GM21529 (cell line): ENCODE data around the gene CFAP97D1.
A peak's percentile ranks its signal among the peaks of the same experiment; 100 is the strongest.

Source experiments
- ATAC-seq: cut with Tn5 transposase; IDR thresholded peaks from one replicate; pipeline ENCODE4 v1.9.1; 2021; ENCODE audit not compliant: unreplicated experiment

CFAP97D1 gene

GRCh38 chr17:43767713-43768059, 12.5 kb upstream of the CFAP97D1 start:
- ATAC-seq = no peak

DNA sequence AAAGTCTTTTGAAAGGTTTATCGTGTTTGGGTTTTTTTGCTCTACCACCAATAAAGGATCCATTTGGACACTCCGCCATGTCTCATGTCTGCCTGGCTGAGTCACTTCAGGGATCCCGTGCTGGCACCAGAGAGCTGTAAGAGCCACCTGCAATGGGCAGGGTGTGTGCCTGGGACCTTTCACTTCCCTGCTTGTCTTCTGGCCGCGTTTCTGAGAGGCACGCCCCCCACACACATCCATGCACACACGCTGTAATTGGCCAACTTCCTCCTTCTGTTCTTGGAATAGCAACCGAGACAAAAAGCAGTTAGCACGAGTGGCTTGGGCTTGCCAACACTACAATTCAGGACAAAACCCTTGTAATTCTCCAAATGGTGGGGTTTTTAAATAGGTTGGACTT, 11.9 kb upstream of the CFAP97D1 start:
- no peak for ATAC-seq

DNA sequence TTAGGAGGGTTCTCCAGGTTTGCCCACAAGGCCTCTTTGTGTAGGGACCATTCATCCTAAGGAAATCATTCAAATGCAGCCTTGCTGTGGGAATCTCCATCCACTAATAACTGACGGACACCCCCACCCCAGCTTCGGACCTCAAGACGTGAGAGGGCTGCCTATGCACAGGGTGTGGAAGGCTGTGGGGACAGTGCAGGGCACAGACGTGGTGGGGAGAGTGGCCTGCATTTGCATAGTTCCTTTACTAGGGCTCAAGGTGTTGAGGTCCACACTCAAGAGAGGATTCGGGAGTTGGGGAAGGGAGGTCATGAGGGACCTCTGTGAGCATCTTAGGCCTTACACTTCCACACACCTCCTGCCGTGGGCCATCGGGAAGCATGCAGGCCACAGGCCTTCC, 11.3 kb upstream of the CFAP97D1 start:
- no peak for ATAC-seq

DNA sequence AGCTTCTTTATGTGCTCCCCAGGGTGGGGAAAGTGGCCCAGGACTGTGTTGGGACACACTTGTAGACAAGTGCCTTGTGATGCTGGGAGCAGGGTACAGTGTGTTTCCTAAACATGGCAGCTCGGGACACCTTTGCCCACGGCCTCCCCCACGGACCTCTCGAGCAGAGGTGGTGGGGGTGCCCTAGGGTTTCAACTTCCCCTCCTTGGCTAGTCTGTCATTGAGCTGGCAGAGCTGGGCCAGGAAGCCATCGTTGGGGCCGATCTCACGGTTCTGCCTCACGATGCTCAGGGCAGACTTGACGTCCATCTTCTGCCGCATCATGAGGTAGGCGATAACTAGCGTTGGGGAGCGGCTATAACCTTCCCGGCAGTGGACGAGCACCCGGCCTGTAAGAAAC, 10.8 kb upstream of the CFAP97D1 start:
- no peak for ATAC-seq

DNA sequence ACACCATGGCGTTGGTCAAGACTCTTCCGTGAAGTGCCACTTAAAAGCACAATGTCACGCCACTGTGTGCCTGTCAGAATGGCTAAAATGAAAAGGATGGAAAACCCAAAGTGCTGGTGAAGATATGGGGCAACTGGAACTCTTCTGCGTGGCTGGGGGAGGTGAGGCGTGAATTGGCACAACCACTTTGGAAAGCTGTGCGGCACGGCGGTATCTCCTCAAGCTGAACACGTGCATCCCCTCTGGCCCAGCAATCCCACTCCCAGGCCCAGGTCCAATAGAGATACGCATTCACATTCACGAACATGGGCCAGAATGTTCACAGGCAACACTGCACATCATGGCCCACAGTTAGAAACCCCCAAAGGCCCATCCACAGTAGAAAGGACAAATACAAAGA, 10.4 kb upstream of the CFAP97D1 start:
- no peak for ATAC-seq

- no peak for ATAC-seq
Measured at GRCh38 chr17:43770957-43771356, 9.3 kb upstream of the CFAP97D1 start.

DNA sequence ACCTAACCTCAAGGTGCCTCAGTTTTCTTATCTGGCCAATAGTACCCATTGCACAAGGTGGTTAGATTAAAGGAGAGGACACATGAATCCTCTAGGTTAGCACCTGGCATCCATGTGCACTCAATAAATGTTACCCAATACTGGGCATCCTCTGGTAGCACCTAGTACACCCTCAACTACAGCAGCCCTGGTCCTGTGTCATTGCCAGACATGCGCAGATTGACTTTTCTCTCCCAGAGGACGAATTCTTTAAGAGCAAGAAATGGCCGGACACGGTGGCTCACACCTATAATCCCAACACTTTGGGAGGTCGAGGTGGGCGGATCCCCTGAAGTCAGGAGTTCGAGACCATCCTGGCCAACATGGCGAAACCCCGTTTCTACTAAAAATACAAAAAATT, 8.8 kb upstream of the CFAP97D1 start:
- no peak for ATAC-seq

DNA sequence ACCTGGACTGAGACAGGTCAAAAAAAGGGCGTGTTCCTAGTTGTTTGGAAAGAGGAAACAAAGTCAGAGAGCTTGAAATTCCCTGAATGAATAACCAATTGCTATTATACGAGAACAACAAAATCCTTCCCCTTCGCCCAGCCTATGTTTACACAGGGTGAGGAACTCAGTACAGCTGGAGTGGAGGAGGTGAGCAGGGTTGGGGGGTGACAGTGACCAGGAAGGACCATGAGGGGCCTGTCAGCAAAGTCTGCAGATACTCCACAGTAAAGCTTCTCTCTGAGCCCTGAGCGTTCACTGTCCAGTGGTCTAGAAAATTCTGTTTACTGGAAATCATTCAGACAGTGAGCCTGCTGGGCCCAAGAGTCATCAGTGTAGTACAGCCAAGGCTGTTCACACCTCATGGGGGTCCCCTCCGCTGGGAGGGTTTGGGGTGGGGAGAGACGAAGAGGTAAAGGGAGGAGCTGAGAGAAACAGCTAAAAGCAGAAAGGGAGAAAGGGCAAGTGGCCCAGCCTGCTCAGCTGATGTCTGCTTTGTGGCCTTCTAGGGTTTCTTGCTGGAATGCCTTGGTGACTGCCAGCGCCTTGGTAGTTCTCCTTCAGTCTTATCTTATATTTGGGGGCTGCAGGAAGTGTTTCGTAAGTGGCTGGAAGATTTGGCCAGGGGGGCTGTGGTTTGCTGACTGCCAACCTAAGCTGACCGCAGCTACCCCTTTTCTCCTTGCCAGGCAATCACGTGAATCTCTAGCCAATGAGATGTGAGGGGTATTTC, 7.2 kb upstream of the CFAP97D1 start:
- no peak for ATAC-seq

GRCh38 chr17:43774304-43775250, 5.7 kb upstream of the CFAP97D1 start:
- ATAC-seq = no peak

GRCh38 chr17:43778337-43779144, 1.7 kb upstream of the CFAP97D1 start, which contains the start of gene DUSP3:
TSS of gene DUSP3 (minus strand) at chr17:43778977. CDS start at chr17:43778924, 53 bp downstream.
- ATAC-seq = peak; percentile 81

DNA sequence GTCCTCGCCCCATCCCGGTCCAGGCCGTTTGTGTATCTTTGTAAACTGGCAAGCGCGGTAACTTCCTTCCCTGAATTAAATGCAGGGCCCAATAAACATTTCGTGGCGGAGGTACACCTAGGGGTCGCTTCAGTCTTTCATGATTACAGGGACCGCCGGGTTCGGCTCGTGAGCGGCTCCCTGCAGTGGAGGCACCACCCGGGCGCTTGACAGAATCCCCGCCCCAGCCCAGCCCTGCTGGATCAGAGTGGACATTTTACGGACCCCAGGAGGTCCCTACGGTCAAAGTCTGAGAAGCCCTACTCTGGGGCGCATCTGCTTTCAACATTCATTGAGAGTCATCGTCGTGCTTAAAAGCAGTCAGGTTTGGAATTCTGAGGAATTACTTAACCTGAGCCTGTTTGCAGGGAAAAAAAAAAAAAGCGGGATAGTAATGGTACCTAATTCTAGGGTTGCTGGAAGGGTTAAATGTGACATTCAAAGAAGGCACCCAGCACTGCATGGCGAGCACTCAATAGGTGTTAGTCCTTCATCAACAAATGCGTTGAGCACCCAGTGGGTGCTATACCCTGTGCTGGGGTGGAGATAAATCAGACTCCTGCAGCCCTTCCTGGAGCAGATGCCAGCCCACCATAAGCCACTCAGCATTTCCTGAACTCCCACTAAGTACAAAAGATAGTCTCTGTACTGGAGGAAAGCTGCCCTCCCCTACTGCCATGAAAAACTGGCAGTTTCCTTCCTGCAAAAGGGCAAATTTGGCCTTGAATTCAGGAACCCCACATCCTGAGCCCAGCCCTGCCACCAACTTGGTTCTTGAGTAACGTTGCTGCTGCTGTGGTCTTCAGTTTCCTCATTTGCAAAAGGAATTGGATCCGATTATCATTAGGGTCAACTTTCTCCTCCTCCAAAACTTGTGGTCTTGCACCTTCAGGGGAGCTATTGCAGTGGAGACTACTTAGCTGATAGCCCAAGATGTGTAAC, 800 bp upstream of the CFAP97D1 start:
- no peak for ATAC-seq

- no peak for ATAC-seq
Measured at GRCh38 chr17:43782913-43783680, 2.9 kb downstream of the CFAP97D1 start.

DNA sequence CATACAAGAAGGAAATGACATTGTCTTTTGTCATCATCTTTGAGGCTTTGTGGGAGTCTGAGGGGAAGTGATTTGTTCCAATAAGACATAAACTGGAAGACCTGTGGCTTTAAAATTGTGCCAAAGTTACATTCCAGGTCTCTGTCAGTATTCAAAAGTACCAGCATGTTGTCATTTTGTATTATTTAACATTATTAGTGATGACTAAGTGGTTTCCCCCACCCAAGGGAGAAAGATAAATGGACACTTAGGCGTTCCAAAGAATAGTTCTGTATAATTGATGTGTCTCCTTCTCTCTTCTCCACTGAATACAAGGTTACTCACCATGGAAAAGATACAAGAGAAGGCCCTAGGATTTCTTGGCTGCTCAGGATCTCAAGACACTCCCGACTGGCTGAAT, 3.8 kb downstream of the CFAP97D1 start:
- ATAC-seq = no peak

DNA sequence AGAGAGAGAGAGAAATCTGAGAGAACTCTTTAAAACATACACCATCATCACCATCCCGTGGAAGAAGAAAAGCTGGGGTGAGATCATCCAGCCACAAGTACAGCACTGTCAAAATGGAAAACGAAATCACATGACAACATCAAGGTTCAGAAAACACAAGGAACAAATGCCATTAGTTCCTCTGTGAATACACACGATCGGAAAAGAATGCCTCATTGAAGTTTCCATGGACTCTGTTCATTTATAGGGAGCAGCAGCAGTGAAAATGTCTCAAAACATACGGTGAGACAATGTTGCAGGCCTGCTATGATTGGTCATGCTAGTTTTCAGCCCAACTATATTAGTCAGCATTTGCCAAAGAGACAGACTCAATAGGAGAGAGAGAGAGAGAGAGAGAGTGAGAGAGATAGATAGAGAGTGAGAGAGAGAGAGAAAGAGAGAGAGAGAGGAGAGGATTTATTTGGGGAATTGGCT, 4.4 kb downstream of the CFAP97D1 start:
- ATAC-seq = no peak

DNA sequence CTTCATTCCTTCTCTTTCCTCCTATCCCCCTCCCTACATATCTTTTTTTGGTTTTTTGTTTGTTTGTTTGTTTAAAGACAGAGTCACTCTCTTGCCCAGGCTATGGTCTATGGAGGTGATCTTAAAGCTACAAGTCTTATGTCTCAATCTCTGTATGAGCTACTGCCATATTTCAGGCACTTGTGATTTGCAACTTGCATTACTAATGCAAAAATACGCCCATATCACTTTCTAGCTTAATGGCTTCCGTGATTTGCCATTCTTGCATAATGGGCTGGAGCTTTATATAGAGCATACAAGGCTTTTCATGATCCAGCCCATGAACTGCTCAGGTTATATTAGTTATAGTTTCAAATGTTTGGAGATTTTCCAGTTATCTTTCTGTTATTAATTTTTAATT, 7.5 kb downstream of the CFAP97D1 start:
- no peak for ATAC-seq

DNA sequence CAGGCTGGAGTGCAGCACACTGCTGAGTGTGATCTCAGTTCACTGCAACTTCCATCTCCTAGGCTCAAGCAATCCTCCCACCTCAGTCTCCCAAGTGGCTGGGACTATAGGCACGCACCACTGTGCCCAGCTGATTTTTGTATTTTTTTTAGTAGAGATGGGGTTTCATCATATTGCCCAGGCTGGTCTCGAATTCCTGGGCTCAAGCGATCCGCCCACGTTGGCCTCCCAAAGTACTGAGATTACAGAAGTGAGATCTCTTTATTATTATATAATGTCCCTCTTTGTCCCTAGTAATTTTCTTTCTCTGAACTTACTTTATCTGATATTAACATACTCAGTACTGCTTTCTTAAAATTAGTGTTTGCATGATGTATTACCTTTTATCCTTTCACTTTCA, 8.3 kb downstream of the CFAP97D1 start:
- no peak for ATAC-seq

- ATAC-seq = no peak
Measured at GRCh38 chr17:43789482-43789881, 9.2 kb downstream of the CFAP97D1 start.

- ATAC-seq = no peak
Measured at GRCh38 chr17:43790311-43790940, 10.2 kb downstream of the CFAP97D1 start.

GRCh38 chr17:43791589-43791988, 11.4 kb downstream of the CFAP97D1 start:
- no peak for ATAC-seq
